Epidermal melanocyte (primary cell): ENCODE measurements around the gene AGAP6.
"Not testable (repeated sequence)": the region's sequence is repeated elsewhere in the genome, so short reads cannot be mapped to it uniquely, and the experiment has no call there.

Experiments used
- DNase-seq: peaks from one replicate; pipeline ENCODE4 v3.0.0; 2011; ENCODE audit warnings: low spot score; ENCODE audit not compliant: insufficient read length

The AGAP6 gene

GRCh38 chr10:49988376-49988775, at the start of gene AGAP6:
TSS of gene AGAP6 (plus strand) at chr10:49988406. CDS start at chr10:49988716, 310 bp downstream.
- not testable (repeated sequence) for DNase-seq

- DNase-seq: peak; percentile 15
These were observed 46.5 kb upstream of the AGAP6 start, which contains the start of the genes PARG and TIMM23B for GRCh38 chr10:49941447-49942338. TSS of gene PARG (minus strand) at chr10:49942027. CDS start at chr10:49941725, 302 bp downstream. TSS of gene TIMM23B (plus strand) at chr10:49942053. CDS start at chr10:49942195, 142 bp downstream.

GRCh38 chr10:49942339-49942705, 45.9 kb upstream of the AGAP6 start:
- not testable (repeated sequence) for DNase-seq

- not testable (repeated sequence) for DNase-seq
These were observed 44.6 kb upstream of the AGAP6 start for GRCh38 chr10:49943607-49944006.

GRCh38 chr10:49948142-49948541, 40.1 kb upstream of the AGAP6 start:
- DNase-seq: not testable (repeated sequence)

GRCh38 chr10:49948737-49949136, 39.5 kb upstream of the AGAP6 start:
- DNase-seq: not testable (repeated sequence)

DNA sequence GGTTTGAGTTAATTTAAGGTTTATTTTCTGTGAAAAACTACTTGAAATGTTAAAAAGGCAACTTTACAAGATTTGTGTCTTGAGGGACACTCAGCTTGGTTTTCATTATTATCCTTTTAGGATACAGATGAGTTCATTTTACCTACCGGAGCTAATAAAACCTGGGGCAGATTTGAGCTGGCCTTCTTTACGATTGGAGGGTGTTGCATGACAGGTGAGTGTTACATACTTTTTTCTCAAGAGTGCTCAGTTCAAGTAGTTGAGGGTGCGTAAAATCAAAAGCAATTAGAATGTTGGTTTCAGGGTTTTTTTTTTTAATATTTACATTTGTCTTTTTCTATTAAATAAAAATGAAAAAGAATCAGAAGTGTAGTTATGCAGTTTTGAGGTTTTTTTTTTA, 36.2 kb upstream of the AGAP6 start:
- not testable (repeated sequence) for DNase-seq

DNA sequence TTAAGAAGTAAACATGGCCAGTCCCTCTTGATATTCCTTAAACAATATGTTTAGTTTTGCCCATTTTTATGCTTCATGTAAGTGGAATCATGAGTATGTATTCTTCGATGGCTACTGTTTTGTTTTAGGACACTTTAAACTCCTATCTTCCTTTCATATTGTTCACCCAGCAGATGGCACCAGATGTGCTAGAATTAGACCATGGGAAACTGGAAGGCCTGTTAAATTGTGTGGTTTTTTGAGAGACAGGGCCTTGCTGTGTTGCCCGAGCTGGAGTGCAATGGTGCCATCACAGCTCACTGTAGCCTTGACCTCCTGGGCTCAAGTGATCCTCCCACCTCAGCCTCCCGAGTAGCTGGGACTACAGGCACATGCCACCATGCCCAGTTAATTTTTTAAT, 35.1 kb upstream of the AGAP6 start:
- not testable (repeated sequence) for DNase-seq

DNA sequence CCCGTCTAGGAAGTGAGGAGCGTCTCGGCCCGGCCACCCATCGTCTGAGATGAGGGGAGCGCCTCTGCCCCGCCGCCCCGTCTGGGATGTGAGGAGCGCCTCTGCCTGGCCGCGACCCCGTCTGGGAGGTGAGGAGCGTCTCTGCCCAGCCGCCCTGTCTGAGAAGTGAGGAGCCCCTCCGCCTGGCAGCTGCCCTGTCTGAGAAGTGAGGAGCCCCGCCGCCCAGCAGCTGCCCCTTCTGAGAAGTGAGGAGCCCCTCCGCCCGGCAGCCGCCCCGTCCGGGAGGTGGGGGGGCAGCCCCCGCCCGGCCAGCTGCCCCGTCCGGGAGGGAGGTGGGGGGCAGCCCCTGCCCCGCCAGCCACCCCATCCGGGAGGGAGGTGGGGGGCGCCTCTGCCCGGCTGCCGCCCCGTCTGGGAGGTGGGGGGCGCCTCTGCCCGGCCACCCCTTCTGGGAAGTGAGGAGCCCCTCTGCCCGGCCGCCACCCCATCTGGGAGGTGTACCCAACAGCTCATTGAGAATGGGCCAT, 17.8 kb upstream of the AGAP6 start:
- DNase-seq: not testable (repeated sequence)

DNA sequence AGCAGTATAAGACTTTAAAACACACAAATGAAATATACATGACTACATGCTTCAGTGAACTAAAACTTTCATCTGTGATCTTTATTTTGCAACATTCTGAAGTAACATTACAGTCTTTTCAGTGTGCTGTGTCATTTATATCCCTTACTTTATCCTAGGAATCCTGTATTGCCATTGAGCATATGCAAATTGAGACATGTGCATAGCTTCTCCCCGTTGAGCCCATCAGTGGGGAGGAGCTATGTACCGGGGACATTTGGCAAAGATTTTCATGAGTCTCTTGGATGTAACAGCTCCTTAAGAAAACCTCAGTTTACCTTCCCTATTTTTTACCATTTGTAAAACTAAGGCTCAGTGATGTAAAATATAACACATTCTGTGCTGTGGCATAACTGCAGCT, 16.7 kb upstream of the AGAP6 start:
- not testable (repeated sequence) for DNase-seq

- DNase-seq: not testable (repeated sequence)
These were observed 16.1 kb upstream of the AGAP6 start for GRCh38 chr10:49972094-49972493.

DNA sequence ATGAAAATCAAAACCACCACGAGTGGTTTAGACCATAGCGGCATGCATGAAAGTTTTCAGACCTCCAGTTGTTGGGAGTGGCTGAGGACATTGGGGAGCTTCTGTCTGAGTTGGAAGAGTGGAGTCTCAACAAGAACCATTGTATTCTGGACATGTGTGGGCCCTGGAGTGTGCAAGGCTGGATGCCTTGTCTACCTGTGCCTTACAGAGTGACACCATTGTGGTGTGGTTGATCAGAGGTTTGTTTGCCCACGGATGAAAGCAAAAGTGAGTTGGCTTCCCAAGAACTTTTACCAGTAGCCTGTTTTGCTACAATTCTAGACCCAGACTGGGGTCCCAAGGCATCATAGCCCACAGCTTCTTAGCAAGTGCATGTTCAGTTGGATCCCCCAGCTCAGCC, 10.4 kb upstream of the AGAP6 start:
- DNase-seq: not testable (repeated sequence)

DNA sequence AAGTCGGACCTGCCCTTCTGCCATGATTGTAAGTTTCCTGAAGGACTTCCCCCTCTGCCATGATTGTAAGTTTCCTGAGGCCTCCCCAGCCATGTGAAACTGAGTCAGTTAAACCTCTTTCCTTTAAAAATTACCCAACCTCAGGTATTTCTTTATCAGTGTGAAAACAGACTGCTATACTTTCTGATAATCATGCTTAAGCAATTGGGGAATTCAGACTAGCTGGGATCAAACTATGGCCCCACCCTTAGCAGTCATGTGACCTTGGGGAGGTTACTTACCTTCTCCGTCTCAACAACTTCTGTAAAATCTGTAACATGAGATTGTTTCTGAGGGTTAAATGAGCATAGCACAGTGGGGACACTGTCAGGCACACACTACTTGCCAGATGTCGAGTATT, 999 bp upstream of the AGAP6 start:
- not testable (repeated sequence) for DNase-seq

DNA sequence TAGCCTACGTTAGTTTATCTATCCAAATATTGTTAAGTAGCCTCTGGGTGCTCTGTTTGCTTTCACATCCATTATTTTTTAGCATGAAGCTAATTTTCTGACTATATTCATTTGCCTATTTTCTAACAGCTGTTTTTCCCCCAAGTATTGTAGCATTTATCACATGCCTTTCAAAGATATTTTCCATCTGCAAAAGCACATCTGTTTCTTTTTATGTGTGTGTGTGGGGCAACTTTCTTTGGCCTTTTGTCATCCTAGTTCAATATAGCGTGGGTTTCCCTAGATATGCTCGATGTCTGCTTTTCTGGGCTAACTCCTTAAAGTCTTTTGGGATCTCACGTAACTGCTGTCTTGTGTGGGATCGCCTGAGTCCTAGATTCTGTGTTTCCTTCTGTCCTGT, 7.1 kb downstream of the AGAP6 start:
- DNase-seq: not testable (repeated sequence)

DNA sequence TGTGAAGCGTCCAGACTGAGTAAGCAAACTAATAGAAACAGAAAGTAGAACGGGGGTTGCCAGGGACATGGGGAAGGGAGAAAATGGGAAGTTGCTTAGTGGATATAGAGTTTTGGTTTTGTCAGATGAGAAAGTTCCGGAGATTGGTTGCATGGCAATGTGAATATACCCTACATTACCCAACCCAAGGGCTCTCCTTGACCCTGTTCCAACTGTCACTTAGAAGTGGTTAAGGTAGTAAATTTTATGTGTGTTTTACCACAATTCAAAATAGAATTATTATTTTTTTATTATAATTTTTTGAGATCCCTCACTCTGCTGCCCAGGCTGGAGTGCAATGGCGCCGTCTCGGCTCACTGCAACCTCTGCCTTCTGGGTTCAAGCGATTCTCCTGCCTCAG, 25.8 kb downstream of the AGAP6 start:
- not testable (repeated sequence) for DNase-seq

DNA sequence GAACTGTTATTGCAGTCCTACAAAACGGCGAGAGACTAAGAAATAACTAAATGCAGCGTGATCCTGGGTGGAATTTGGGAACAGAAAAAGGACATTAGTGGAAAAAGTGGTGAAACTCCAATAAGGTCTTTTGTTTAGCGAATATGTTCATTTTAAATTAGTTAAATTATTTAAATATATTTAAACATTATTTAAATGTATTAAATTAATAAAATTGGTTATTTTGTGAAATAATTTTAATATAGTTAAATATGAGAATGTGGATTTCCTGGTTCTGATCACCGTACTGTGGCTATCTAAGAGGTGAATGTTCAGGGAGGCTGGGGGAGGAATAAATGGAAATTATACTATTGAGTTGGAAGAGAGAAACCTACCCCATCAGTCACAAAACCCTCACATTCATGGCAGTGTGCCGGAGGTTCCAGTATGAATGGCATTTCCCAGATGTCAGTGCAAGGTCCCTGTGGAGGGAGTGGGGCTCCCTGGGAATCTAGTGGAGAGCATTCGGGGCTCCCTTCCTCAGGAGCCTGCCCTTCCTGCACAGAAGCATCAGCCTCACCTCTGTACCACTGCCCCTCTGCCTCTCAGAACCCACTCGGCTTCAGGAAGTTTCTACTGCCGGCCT, 27.5 kb downstream of the AGAP6 start:
- not testable (repeated sequence) for DNase-seq

DNA sequence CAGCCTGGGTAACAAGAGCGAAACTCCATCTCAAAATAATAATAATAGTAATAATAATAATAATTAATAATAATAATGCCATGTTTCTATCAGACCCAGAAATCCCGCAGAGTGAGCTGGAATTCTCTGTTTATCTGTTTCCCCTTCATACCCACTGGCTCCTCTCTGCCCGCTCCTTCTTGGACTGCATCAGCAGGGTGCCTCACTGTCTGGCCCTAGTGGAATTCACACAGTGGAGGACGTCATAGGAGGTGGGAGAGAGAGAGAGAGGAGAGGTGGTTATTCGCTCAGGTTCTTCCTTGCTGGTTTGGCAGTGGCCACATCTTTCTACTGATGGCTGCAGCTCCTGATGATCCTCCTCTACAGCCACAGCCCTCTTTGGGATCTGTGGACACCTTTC, 28.7 kb downstream of the AGAP6 start:
- DNase-seq: not testable (repeated sequence)

DNA sequence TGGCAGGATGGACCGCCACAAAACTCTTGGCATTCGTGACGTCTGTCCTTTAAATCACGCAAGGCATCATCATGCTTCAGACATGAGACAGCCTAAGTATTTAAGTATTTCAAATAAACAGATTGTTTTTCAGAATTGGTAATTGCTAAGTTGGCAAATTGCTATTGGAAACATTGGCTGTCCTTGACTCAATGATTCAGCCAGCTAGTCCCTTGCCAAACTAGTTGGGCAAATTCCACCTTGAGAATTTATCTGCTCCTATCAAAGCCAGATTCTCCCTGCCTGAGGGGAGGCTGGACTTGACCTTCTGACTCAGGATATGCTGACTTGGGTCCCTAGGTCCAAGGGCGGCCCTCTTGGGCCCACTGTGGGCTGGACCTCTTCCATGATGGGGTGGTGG, 29.4 kb downstream of the AGAP6 start:
- not testable (repeated sequence) for DNase-seq

DNA sequence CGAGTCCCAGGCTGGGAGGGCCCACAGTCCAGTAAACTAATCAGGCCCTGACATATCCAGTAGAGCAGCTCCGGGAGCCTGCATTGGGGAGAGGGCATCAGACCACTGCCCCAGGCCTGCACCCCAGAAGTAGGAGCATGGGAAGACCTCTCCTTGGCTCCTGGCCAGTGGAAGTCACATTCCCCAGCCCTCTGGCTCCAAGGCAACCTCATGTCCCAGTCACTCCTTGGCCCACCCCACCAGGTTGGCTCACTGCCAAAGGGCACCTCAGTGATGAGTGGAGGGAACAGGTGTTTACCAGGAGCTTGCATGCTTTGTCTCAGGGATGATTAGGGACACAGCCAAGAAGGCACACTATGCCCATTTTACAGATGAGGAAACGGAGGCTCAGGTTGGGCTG, 31.1 kb downstream of the AGAP6 start:
- not testable (repeated sequence) for DNase-seq

GRCh38 chr10:50020451-50021024, 32.3 kb downstream of the AGAP6 start:
- DNase-seq: not testable (repeated sequence)

- no peak for DNase-seq
These were observed 33.4 kb downstream of the AGAP6 start for GRCh38 chr10:50021646-50022045.
